ENCODE results near the gene KCTD18.

Gene KCTD18

GRCh38 chr2:200509612-200510433, at the start of gene KCTD18:
Gene KCTD18 (minus strand): TSS chr2:200510068. CDS start chr2:200507016, 3,052 bp downstream.
- DNase-seq (ENCODE audit: low read depth) = peak; percentile 85

- no peak for DNase-seq (ENCODE audit: low read depth)
These were observed 30.9 kb upstream of the KCTD18 start for GRCh38 chr2:200540793-200541192.

GRCh38 chr2:200538139-200538538, 28.3 kb upstream of the KCTD18 start:
- no peak for DNase-seq (ENCODE audit: low read depth)

- no peak for DNase-seq (ENCODE audit: low read depth)
These were observed 24.7 kb upstream of the KCTD18 start for GRCh38 chr2:200534572-200534971.

- DNase-seq (ENCODE audit: low read depth) = no peak
These were observed 23.9 kb upstream of the KCTD18 start for GRCh38 chr2:200533754-200534153.

GRCh38 chr2:200528228-200528627, 18.4 kb upstream of the KCTD18 start:
- no peak for DNase-seq (ENCODE audit: low read depth)

GRCh38 chr2:200525882-200526651, 16.2 kb upstream of the KCTD18 start, which contains the start of gene SGO2:
Gene SGO2 (plus strand): TSS chr2:200526207. CDS start chr2:200532976, 6,769 bp downstream.
- DNase-seq (ENCODE audit: low read depth) = peak; percentile 84

- no peak for DNase-seq (ENCODE audit: low read depth)
These were observed 15.6 kb upstream of the KCTD18 start for GRCh38 chr2:200525551-200525881.

- DNase-seq (ENCODE audit: low read depth) = no peak
These were observed 15.2 kb upstream of the KCTD18 start for GRCh38 chr2:200525066-200525465.

GRCh38 chr2:200523604-200524003, 13.7 kb upstream of the KCTD18 start:
- no peak for DNase-seq (ENCODE audit: low read depth)

GRCh38 chr2:200523158-200523557, 13.3 kb upstream of the KCTD18 start:
- DNase-seq (ENCODE audit: low read depth) = no peak

- DNase-seq (ENCODE audit: low read depth) = no peak
These were observed 5.3 kb upstream of the KCTD18 start for GRCh38 chr2:200515155-200515554.

GRCh38 chr2:200509235-200509611, 645 bp downstream of the KCTD18 start:
- no peak for DNase-seq (ENCODE audit: low read depth)

GRCh38 chr2:200507179-200507578, 2.7 kb downstream of the KCTD18 start:
- DNase-seq (ENCODE audit: low read depth) = no peak

- DNase-seq (ENCODE audit: low read depth) = no peak
These were observed 3.2 kb downstream of the KCTD18 start for GRCh38 chr2:200506679-200507078.

- no peak for DNase-seq (ENCODE audit: low read depth)
These were observed 7.7 kb downstream of the KCTD18 start for GRCh38 chr2:200502196-200502595.

- no peak for DNase-seq (ENCODE audit: low read depth)
These were observed 11.3 kb downstream of the KCTD18 start for GRCh38 chr2:200498402-200499162.

- DNase-seq (ENCODE audit: low read depth) = no peak
These were observed 13.2 kb downstream of the KCTD18 start for GRCh38 chr2:200496696-200497095.

- DNase-seq (ENCODE audit: low read depth) = no peak
These were observed 15.8 kb downstream of the KCTD18 start for GRCh38 chr2:200494048-200494447.

GRCh38 chr2:200492656-200493055, 17.2 kb downstream of the KCTD18 start:
- no peak for DNase-seq (ENCODE audit: low read depth)

GRCh38 chr2:200490001-200490400, 19.9 kb downstream of the KCTD18 start:
- no peak for DNase-seq (ENCODE audit: low read depth)

- DNase-seq (ENCODE audit: low read depth) = no peak
These were observed 21.7 kb downstream of the KCTD18 start for GRCh38 chr2:200488169-200488568.

GRCh38 chr2:200486529-200486928, 23.3 kb downstream of the KCTD18 start:
- DNase-seq (ENCODE audit: low read depth) = no peak

Measured in stimulated activated CD8-positive, alpha-beta memory T cell treated with anti-CD3 and anti-CD28 coated beads, Interleukin-15, amount 100 ng/mL, for 24 hours (primary cell).